KOPT-K1 (cell line): Measurements from ENCODE around the gene RASAL2.
"Not testable (repeated sequence)": the region's sequence is repeated elsewhere in the genome, so short reads cannot be mapped to it uniquely, and the experiment has no call there.

Source experiments
- H3K27ac ChIP-seq: fragments of 200-600 bp; sonication (generic); 2 replicates; pipeline ENCODE4 v1.5.1; 2016; ENCODE audit warnings: antibody characterized with exemption, mild to moderate bottlenecking, low read depth, low read length; ENCODE audit not compliant: poor library complexity, severe bottlenecking
- H3K36me3 ChIP-seq: fragments of 200-600 bp; sonication (generic); 2 replicates; pipeline ENCODE4 v1.5.1; 2017; ENCODE audit warnings: antibody characterized with exemption, mild to moderate bottlenecking, low read length, moderate library complexity; ENCODE audit not compliant: insufficient read depth
- H3K9me3 ChIP-seq: fragments of 200-600 bp; sonication (generic); 2 replicates; pipeline ENCODE4 v1.5.1; 2017; ENCODE audit warnings: antibody characterized with exemption, low read length, mild to moderate bottlenecking; ENCODE audit not compliant: insufficient read depth, poor library complexity, severe bottlenecking

RASAL2 gene

GRCh38 chr1:178092878-178093493 lies 918 bp upstream of the RASAL2 start:
- H3K36me3 ChIP-seq, result no peaks in the 10 kb centered on the region
- no peaks in the 10 kb centered on the region for H3K9me3 ChIP-seq
- no peak overlapping the region for H3K27ac ChIP-seq

- Histone ChIP-seq H3K27ac (no peak overlapping the region), H3K36me3 (no peaks in the 10 kb centered on the region), H3K9me3 (no peaks in the 10 kb centered on the region)
These were observed 382 bp upstream of the RASAL2 start for GRCh38 chr1:178093494-178093950.

GRCh38 chr1:178094739-178095645 lies 1.1 kb downstream of the RASAL2 start:
- H3K36me3 ChIP-seq, result no peaks in the 10 kb centered on the region
- H3K27ac ChIP-seq, result no peak overlapping the region
- no peaks in the 10 kb centered on the region for H3K9me3 ChIP-seq

DNA sequence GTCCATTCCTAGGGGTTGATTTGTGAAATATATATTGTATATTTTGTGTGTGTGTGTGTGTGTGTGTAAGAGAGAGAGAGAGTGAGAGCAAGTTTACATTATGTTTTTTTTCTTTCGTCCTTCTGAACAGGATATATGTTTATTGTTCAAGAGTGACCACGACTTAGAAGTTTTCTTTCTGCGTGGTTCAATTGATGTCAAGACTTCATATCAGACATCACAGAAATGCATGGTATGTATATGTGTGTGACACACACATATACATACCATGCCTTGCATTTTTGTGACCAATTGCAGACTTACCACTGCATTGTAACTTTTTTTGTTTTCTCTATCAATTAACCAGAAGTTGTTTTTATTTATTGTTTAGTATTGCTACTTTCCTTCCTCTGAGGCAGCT lies 2.5 kb downstream of the RASAL2 start:
- no peak overlapping the region for H3K27ac ChIP-seq
- H3K36me3 ChIP-seq, result no peaks in the 10 kb centered on the region
- no peaks in the 10 kb centered on the region for H3K9me3 ChIP-seq

DNA sequence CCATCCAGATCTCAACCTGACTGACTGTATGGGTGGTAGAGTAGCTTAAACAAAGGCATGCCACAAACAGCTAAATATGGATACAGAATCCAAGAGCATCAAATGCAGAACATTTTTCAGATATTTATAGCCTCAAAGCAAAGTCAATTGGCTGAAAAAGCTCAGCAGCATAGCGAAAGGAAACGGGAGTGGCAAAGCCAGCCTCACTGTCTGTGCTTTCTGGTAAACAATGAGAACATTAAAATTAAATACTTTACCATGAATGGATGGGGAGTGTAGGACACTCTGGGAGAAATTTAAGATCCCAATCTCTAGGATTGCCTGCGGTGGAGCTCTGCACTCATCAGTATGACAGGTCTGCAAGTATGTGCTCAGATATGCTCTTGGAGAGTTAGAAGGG lies 4.4 kb downstream of the RASAL2 start:
- Histone ChIP-seq H3K27ac (no peak overlapping the region), H3K36me3 (no peaks in the 10 kb centered on the region), H3K9me3 (no peaks in the 10 kb centered on the region)

GRCh38 chr1:178101266-178101630 lies 7.3 kb downstream of the RASAL2 start:
- Histone ChIP-seq H3K36me3 (no peaks in the 10 kb centered on the region), H3K27ac (no peak overlapping the region), H3K9me3 (no peaks in the 10 kb centered on the region)

DNA sequence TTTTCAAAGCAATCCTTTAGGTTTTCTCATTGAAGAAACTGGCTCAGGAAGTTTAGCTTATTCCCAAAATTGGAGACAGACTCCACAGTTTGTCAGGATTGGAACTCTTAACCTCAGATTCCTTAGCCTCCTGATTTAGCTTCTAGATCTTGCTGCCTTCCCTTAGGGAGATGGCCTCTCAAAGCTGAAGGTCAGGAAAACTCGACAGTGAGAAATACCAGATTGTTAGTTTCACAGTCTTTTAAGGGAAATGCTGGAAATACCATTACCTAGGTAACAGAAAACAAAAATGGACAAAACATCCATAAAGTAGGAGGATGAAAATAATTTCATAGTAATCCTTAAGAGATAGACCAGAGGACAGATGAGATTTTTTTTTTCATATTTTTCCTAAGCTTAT lies 7.8 kb downstream of the RASAL2 start:
- Histone ChIP-seq H3K27ac (no peak overlapping the region), H3K36me3 (no peaks in the 10 kb centered on the region), H3K9me3 (no peaks in the 10 kb centered on the region)

- Histone ChIP-seq H3K9me3 (no peaks in the 10 kb centered on the region), H3K36me3 (no peaks in the 10 kb centered on the region), H3K27ac (no peak overlapping the region)
These were observed 8.3 kb downstream of the RASAL2 start for GRCh38 chr1:178102218-178102617.

DNA sequence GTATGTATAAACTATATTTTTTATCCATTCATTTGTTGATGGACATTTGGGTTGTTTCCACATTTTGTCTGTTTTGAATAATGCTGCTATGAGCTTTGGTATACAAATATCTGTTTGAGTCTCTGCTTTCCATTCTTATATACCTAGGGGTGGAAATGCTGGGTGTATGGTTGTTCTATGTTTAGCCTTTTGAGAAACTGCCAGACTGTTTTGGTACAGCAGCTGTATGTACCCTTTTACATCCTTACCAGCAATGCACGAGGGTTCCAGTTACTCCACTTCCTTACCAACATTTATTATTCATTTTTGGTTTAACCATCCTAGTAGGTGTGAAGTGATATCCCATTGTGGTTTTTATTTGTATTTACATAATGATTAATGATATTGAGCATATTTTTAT lies 13.9 kb downstream of the RASAL2 start:
- H3K9me3 ChIP-seq, result no peaks in the 10 kb centered on the region
- H3K27ac ChIP-seq, result no peak overlapping the region
- no peaks in the 10 kb centered on the region for H3K36me3 ChIP-seq

DNA sequence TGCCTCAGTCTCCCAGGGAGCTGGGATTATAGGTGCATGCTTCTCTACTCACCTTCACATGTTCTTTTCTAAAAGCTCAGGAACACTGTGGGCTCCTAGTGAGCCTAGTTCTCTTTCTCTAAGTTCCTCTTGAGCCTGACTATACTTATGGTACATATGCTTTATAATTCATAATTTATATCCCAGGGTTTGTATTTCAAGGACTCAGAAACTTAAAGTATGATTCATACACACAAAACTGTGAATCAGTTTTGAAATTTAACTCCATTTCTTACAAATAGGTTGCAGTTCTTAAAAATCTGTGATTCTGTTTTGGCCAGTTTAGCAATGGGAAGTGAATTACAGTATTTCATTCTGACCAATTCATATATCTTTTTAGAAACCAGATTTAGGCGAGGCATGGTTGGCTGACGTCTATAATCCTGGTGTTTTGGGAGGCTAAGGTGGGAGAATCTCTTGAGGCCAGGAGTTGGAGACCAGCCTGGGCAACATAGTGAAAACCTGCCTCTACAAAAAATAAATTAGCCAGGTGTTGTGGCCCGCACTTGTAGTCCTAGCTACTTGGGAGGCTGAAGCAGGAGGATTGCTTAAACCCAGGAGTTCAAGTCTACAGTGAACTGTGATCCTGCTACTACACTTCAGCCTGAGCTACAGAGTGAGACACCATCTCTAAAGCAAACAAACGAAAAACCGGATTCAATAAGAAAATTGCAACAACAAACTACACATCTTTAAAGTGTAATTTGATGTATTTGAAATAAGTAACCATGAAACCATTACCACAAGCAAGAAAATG lies 15.6 kb downstream of the RASAL2 start:
- Histone ChIP-seq H3K27ac (no peak overlapping the region), H3K9me3 (no peaks in the 10 kb centered on the region), H3K36me3 (no peaks in the 10 kb centered on the region)

DNA sequence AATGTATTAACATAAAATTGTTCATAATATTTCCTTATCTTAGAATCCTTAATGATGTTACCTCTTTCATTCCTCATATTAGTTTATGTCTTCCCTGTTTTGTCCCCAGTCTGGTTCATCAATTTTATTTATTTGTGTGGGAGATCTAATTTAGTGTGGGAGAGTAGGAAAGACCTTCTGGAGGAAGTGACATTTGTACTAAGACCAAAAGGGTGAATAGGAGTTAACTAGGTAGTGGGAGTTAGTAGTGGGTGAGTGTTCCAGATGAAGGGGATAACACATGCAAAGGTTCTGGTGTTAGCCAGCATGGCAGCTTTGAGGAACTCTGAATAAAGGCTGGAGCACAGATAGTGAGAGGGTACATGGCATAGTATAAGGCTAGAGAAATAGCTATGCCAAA lies 21.4 kb downstream of the RASAL2 start:
- no peak overlapping the region for H3K27ac ChIP-seq

DNA sequence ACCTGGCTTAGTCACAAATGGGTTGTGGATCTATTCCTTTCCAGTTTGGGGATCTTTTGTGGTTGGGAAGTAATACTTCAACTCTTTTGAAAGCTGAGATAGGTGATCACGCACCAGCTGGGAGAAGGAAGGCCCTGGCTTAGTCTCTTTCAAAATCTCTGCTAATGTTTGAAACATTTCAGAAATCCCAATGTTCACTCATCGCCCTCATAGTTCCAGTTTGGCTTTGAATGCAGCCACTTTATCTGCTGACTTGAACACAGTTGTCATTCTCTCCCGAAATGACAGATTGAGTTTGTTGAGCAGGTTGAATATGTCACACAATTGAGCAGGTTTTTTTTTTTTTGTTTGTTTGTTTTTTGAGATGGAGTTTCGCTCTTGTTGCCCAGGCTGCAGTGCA lies 24.6 kb downstream of the RASAL2 start:
- H3K9me3 ChIP-seq, result no peaks in the 10 kb centered on the region
- no peak overlapping the region for H3K27ac ChIP-seq
- no peaks in the 10 kb centered on the region for H3K36me3 ChIP-seq

More for the DNA sequence above, 21.4 kb downstream of the RASAL2 start:
- Histone ChIP-seq H3K36me3 (no peaks in the 10 kb centered on the region), H3K9me3 (no peaks in the 10 kb centered on the region)

GRCh38 chr1:178119628-178120027 lies 25.7 kb downstream of the RASAL2 start:
- H3K9me3 ChIP-seq, result no peaks in the 10 kb centered on the region
- no peak overlapping the region for H3K27ac ChIP-seq
- H3K36me3 ChIP-seq, result no peaks in the 10 kb centered on the region

DNA sequence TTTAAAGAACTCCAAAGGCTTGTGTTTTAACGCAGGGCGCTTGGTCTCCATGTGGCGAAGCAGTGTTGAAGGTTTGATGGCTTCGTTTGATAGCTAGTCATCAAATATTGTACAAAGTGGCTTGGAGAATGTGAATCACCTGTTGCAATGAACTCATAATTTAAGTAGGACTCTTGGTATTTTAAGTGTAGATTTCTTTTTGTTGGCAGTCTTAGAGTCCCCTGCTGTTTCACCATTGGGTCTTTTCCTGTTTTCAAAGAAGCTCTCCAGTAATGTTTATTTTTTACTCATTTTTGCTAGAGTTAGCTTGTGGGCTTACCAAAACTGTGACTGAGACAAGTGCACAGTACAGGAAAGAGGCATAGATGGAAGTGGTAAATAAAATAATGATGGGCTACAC lies 26.2 kb downstream of the RASAL2 start:
- Histone ChIP-seq H3K9me3 (no peaks in the 10 kb centered on the region), H3K27ac (no peak overlapping the region), H3K36me3 (no peaks in the 10 kb centered on the region)

- H3K9me3 ChIP-seq, H3K36me3 ChIP-seq, H3K27ac ChIP-seq: not testable (repeated sequence)
These were observed 26.7 kb downstream of the RASAL2 start for GRCh38 chr1:178120520-178121052.
